Measurements from ENCODE around the gene SOX6. TPM values are rescaled to one million over a fixed set of nuclear protein-coding genes. Genes with fewer than 3 reads are reported as not detected.
A peak's percentile ranks its signal among the peaks of the same experiment; 100 is the strongest.

Gene SOX6
- total RNA-seq, 1 donor from 2014 or later: 8.3 TPM

DNA sequence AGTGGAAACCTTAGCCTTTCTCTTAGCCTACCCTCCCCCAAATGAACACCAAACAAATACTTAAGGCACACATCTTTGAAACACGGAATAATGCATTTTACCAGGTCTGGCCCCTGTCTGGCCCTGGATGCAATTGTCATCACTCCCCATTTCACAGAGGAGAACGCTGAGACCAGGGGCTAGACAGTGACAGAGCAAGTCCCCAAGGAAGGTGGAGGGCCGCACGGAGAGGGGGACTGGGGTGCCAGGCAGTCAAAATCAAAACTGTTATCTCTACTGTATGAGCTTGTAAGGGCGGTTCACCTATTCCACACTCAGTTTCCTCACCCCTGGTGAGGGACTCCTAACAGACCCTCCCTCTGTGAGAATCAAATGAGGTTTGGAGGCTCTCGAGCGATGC, 414.2 kb downstream of the SOX6 start:
- H3K4me3 ChIP-seq: no peak overlapping the region
- DNase-seq (no peak), ATAC-seq (no peak)
- no peaks in the 10 kb centered on the region for H3K36me3 ChIP-seq
- no peak for TF ChIP-seq CTCF (IDR thresholded peaks at IDR 0.05)
- no peaks in the 10 kb centered on the region for H3K27me3 ChIP-seq
- no peak overlapping the region for H3K27ac ChIP-seq
- H3K4me1 ChIP-seq: no peaks in the 10 kb centered on the region
- peaks cover 8% of the 10 kb centered on the region for H3K9me3 ChIP-seq
- intact Hi-C loops (cut with DNase I): no loop called here

DNA sequence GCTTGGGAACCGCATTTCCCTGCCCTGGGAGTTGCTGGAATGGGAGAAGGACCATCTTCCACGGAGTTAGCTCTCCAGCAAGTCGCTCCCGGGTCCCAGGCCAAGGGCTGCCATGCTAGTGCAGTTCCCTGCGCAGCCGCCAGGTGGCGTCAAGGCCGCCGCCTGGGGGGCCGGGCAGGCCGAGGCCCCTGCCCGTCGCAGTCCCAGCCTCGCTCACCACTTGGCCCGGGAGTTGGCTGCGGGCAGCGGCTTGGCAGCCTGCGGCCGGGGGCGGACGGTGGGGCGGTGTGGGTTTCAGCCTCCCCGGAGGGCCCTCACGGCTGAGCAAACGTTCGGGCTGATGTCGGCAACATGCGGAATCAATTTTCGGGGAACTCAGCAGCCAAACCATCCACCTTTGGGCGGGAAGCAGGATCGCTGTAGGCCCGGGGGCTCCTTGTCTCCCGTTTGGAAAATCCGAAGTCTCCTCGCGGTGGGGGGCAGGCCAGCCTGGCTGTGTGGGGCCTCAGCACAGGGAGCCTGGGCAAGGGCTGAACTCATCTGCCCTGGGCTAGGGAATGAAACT, 415.1 kb downstream of the SOX6 start:
- ATAC-seq (peak; percentile 69), DNase-seq (no peak)
- no peaks in the 10 kb centered on the region for H3K36me3 ChIP-seq
- no peaks in the 10 kb centered on the region for H3K9me3 ChIP-seq
- intact Hi-C loops (cut with DNase I): no loop called here
- peak; percentile 66 for TF ChIP-seq CTCF (IDR thresholded peaks at IDR 0.05)
- H3K4me1 ChIP-seq: no peaks in the 10 kb centered on the region
- no peaks in the 10 kb centered on the region for H3K27me3 ChIP-seq
- H3K27ac ChIP-seq: no peak overlapping the region
- H3K4me3 ChIP-seq: no peak overlapping the region

GRCh38 chr11:15940462-15941205, 415.7 kb downstream of the SOX6 start:
- no peak overlapping the region for H3K27ac ChIP-seq
- no peaks in the 10 kb centered on the region for H3K4me1 ChIP-seq
- H3K4me3 ChIP-seq: no peak overlapping the region
- no peaks in the 10 kb centered on the region for H3K36me3 ChIP-seq
- DNase-seq (no peak), ATAC-seq (no peak)
- intact Hi-C loops (cut with DNase I): no loop called here
- TF ChIP-seq CTCF (IDR thresholded peaks at IDR 0.05): no peak
- no peaks in the 10 kb centered on the region for H3K27me3 ChIP-seq
- H3K9me3 ChIP-seq: no peaks in the 10 kb centered on the region

GRCh38 chr11:15938983-15939382, 417.4 kb downstream of the SOX6 start:
- Histone ChIP-seq H3K4me1 (no peaks in the 10 kb centered on the region), H3K27me3 (no peaks in the 10 kb centered on the region), H3K4me3 (no peak overlapping the region), H3K36me3 (no peaks in the 10 kb centered on the region), H3K9me3 (no peaks in the 10 kb centered on the region), H3K27ac (no peak overlapping the region)
- TF ChIP-seq CTCF (IDR thresholded peaks at IDR 0.05): no peak
- DNase-seq (no peak), ATAC-seq (no peak)
- intact Hi-C loops (cut with DNase I): no loop called here

GRCh38 chr11:15938121-15938611, 418.2 kb downstream of the SOX6 start:
- intact Hi-C loops (cut with DNase I): no loop called here
- Histone ChIP-seq H3K4me3 (no peak overlapping the region), H3K27me3 (no peaks in the 10 kb centered on the region), H3K9me3 (no peaks in the 10 kb centered on the region), H3K36me3 (no peaks in the 10 kb centered on the region), H3K27ac (no peak overlapping the region), H3K4me1 (no peaks in the 10 kb centered on the region)
- DNase-seq (no peak), ATAC-seq (no peak)
- TF ChIP-seq CTCF (IDR thresholded peaks at IDR 0.05): no peak
